HuH-7 (cell line): ENCODE results near the gene VPS8.
A peak's percentile ranks its signal among the peaks of the same experiment; 100 is the strongest.

Source experiments
- DNase-seq: peaks from one replicate; pipeline ENCODE4 v3.0.0; 2011; ENCODE audit warnings: low spot score

The VPS8 gene

DNA sequence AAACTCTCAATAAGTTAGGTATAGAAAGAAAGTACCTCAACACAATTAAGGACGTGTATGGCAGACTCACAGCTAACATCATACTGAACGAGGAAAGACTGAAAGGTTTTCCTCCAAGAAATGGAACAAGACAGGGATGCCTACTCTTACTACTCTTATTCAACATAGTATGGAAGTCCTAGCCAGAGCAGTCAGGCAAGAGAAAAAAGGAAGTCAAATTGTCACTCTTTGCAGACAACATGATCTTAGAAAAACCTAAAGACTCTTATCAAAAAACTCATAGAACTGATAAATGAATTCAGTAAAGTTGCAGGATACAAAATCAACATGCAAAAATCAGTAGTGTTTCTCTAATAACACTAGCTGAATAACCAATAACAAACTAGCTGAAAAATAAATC is 244.9 kb downstream of the VPS8 start:
- no peak for DNase-seq

DNA sequence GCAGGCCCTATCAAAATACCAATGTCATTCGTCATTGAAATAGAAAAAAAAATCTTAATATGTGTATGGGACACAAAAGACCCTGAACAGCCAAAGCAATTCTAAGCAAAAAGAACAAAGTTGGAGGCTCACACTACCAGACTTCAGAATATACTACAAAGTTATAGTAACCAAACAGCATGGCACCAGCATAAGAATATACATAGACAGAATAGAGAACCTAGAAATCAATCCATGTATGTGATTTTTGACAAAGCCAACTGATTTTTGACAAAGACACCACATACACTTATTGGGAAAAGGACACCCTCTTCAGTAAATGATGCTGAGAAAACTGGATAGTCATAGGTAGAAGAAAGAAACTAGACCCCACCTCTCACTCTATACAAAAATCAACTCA is 245.9 kb downstream of the VPS8 start:
- DNase-seq: no peak

DNA sequence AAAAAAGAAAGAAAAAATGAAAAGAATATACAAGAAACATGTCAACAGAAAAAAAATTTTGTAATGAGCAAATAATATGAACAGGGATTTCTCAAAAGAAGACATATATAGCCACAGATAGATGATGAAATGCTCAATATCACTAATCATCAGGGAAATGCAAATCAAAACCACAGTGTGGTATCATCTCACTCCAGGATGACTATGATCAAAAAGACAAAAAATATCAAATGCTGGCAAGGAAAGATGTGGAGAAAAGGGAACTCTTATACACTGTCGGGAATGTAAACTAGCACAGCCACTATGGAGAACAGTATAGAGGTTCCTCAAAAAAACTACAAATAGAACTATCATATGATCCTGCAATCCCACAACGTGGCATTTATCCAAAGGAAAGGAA is 246.8 kb downstream of the VPS8 start:
- DNase-seq: no peak

- no peak for DNase-seq
Observed at GRCh38 chr3:185059766-185060165, 247.8 kb downstream of the VPS8 start.

- no peak for DNase-seq
Observed at GRCh38 chr3:185060655-185061054, 248.7 kb downstream of the VPS8 start.

DNA sequence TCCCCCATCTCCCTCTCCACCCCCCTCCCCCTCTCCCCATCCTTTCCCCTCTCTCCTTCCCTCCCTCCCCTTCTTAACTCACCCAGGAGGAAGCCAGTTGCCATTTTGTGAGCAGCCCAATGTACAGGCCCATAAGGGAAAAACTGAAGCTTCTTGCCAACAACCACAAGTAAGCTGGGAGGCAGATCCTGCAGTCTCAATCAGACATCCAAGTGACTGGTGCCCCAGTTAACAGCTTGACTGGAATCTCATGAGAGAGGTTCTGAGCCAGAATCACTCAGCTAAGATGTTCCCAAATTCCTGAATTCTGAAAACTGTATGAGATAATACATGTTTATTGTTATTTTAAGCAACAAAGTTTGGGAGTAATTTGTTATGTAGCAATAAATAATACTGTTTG is 250.2 kb downstream of the VPS8 start:
- no peak for DNase-seq

- DNase-seq: no peak
Observed at GRCh38 chr3:185063431-185063830, 251.5 kb downstream of the VPS8 start.

DNA sequence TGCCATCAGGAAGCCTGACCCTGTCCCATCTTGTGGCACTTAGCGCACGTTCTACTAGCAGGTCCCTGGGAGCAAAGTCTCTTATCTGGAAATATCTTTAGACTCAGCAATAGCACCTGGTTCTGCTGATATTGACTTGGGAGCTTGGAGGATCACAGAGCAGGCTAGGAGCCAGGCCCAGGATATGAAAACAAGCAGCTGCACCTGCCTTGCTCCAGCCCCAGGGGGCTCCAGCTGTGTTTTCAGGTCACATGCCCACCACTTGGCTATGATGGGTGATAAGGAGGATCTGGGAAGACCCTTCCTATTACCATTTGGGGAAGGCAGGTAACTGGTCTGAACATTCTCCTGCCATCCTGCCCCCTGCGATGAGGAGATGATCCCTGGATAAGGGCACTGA is 253.1 kb downstream of the VPS8 start:
- DNase-seq: no peak

DNA sequence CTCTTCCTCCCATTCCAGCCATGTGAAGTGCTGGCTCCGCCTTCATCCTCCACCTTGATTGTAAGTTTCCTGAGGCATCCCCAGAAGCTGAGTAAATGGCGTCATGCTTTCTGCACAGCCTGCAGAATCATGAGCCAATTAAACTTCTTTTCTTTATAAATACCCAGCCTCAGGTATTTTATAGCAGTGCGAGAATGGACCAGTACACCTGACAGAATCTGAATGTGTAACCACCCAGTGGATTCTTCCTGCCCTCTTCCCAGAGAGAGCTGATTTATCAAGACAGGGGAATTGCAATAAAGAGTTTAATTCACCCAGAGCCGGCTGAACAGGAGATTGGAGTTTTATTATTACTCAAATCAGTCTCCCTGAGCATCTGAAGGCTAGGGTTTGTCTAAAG is 254.3 kb downstream of the VPS8 start:
- no peak for DNase-seq

DNA sequence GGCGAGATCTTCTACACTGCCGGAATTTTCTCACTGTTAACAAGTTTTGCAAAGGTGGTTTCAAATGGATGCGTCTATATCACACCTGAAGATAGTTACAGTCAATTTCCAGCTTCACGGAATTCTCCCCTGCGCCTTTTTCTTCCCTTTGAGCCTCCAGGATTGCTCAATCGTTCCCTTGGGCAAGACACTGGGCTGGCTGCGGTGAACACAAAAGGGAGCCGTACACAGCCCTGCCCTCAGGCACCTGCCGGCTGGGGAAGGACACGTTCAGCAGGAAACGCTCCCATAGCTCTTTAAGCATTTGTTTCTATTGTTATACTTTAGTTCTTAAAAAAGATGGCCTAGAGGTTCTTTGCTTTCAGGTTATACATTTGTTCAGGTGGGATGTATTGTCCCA is 255.2 kb downstream of the VPS8 start:
- no peak for DNase-seq

DNA sequence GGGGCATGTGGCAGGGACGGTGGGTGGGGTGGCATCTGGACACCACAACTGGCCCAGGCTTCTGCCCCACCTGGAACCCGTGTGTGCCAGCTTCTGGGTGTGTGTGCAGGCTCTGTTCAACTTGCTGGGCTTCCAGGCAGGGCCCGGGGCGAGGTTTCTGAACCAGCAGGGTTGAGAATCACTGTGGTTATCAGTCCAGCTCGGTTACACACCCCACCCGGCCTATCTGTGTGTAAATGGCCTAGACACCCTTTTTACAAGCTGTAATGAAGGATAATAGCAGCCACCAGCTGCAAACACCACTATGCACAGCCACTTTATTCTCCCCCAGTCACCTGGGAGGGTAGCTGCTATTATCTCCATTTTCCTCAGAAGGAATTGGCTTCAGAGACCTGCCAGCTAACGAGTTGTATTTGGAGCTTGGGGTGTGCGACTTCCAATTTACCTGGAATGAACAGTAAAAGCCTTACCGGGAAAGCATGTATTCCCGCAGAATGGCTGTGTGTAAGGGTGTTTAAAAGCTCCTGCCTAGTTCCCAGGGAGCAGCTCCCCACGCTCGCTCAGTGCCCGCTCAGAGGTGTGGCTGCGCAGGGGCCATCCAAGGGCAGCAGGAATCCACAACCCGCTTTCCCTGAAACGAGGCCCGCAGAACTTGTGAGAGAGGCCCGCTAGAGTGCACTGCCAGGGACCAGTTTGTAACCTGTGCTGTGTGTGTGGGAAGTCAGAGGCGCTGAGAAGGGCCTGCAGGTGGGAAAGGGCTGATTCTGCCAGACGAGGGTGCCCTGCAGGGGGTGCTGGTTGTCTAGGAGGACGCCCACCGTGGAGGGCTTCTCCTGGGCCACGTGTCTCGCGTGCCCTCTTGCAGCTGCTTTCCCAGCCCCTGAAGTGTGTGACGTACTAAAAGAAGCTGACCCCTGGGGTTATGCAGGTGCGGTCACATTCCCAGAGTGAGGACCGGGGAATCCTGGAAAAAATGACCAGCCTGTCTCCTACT is 257.4 kb downstream of the VPS8 start:
- DNase-seq: peak; percentile 59

DNA sequence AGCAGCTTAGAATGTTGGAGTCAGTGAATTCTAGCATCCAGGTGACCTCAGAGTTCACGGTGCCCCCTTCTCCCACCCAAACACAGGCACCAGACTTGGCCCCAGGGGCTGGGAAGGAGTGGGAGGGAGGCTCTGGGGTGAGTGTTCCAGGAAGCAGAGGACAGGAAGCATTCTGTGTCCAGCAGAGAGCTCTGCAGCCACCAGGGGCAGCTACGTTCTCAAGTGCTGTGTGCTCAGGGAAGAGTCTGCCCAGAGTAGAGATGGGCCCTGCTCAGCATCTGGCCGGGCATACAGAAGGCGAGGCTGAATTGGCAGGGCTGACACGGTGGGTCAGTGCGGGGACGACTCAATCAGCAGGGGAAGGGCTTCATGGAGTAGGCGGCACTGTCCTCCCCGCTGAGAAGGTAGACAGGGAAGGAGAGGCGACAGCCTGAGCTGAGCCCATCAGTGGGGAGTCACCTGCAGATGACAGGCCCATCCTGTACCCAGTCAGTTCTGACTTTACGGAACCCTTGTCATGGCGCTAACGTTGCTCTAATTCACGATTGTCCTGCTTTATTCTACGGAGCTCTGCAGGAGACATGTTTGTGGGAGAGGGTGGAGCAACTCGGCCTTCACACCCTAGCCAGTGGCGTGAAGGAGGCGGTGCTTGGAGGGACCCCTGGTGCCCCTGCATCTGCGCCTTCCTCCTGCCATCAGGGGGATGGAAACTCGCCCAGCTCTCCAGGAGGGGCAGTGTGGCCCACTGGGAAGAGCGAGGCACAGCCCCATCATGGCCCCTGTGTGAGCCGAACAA is 258.7 kb downstream of the VPS8 start:
- peak; percentile 82 for DNase-seq

GRCh38 chr3:185071287-185071800 is 259.4 kb downstream of the VPS8 start:
- no peak for DNase-seq

- no peak for DNase-seq
Observed at GRCh38 chr3:185075547-185075946, 263.6 kb downstream of the VPS8 start.

GRCh38 chr3:185076219-185076618 is 264.3 kb downstream of the VPS8 start:
- no peak for DNase-seq

- no peak for DNase-seq
Observed at GRCh38 chr3:185079625-185080024, 267.7 kb downstream of the VPS8 start.

DNA sequence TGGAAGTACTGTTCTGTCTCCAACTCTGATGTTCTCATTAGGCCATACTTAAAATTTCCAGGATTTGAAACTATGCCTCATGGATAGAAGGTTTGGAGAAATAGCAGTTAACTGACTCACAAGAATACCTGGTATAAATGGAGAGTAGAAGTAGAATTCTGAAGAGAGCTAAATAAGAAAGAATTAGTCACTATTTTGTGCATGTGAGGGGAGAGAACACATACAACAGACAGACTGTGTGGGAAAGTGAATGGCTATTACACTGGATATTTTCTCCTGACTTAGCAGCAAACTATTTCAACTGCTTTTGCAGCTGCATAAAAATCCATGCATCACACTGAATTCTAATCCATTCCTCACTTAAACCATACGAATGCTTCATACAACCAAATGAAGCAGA is 269.6 kb downstream of the VPS8 start:
- DNase-seq: no peak

GRCh38 chr3:185082149-185082548 is 270.2 kb downstream of the VPS8 start:
- no peak for DNase-seq

DNA sequence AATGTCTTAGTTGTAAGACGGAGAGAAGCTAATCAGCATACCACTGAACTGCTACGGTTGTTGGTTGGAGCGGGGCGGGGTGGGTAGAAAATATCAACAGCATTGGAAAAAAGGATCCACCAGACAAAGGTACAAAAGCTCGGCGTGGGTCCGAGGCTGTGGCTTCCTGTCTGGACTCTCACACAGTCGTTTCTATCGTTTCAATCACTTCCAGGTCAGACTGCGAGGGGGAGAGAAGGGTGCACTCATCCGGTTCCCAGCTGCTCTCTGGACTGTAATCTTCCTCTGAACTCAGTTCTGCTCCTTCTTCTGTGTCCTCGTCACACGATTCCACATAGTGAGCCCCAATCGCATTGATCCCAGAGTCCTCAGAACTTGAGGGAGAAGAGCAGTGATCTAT is 270.9 kb downstream of the VPS8 start:
- no peak for DNase-seq

GRCh38 chr3:185084402-185084801 is 272.4 kb downstream of the VPS8 start:
- no peak for DNase-seq

DNA sequence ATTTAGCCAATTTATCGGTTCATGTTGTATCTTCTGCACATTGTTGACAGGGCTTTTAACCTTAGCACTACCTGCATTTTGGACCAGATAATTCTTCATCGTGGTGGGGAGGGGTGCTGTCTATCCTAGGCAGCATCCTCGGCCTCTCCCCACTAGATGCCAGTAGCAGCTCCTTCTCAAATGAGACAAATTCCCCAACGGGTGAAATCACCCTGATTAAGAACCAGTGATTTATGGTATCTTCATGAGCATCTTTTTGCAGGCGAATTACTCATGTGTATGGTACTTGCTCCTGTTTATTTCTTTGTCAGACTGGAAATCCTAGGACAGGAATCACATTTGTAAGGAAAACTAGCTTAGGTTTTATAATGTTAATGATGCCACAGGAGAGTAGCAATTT is 272.9 kb downstream of the VPS8 start:
- no peak for DNase-seq

DNA sequence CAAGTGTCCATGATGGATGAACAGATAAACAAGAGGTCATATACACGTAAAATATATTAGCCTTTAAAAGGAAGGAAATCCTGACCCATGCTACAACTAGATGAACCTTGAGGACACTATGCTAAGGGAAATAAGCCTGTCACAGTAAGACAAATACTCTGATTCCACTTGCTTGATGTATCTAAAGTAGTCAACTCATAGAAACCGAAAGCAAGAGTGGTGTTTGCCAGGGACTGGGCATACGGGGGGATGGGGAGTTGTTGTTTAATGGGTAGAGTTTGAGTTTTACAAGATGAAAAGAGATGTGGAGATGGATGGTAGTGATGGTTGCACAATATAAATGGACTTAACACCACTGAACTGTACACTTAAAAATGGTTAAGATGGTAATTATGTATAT is 275.5 kb downstream of the VPS8 start:
- DNase-seq: no peak

GRCh38 chr3:185089343-185089742 is 277.4 kb downstream of the VPS8 start:
- DNase-seq: no peak
